HEK293 (cell line): ENCODE measurements around the gene LST1.
A peak's percentile ranks its signal among the peaks of the same experiment; 100 is the strongest.

Source experiments
- CTCF ChIA-PET: fragments of 350-600 bp; formaldehyde crosslinking; extraction: SDS; loops from one replicate; lab custom pipeline; 2021; ENCODE audit warnings: antibody characterized with exemption; lab: Yijun Ruan, JAX
- POLR2A ChIA-PET: fragments of 300-600 bp; formaldehyde crosslinking; extraction: SDS; loops from one replicate; lab custom pipeline; 2020; ENCODE audit warnings: antibody characterized with exemption, inconsistent platforms; lab: Yijun Ruan, JAX
- H3K27ac ChIP-seq: fragments of 200-500 bp; sonication (Bioruptor generic); 2 replicates; pipeline ENCODE4 v1.5.1; 2014; ENCODE audit warnings: low read depth, low read length, control low read depth, inconsistent platforms; ENCODE audit errors: extremely low read depth
- H3K36me3 ChIP-seq, 2 experiments: fragments of 200-500 bp in 1 of 2; sonication (Bioruptor generic) in 1 of 2; 1 replicate in 1 of 2; 2 replicates in 1 of 2; pipeline ENCODE4 v1.5.1; 2014 to 2017; ENCODE audit warnings: inconsistent platforms in 2 of 2, low read length in 2 of 2; ENCODE audit not compliant: control insufficient read depth in 2 of 2, insufficient read depth in 1 of 2
- H3K4me1 ChIP-seq: fragments of 200-500 bp; sonication (Bioruptor generic); 2 replicates; pipeline ENCODE4 v1.5.1; 2014; ENCODE audit warnings: mild to moderate bottlenecking, low read length, inconsistent platforms; ENCODE audit not compliant: control insufficient read depth, insufficient read depth
- H3K4me3 ChIP-seq: 2 replicates; pipeline ENCODE4 v1.5.1; 2011; ENCODE audit warnings: low read depth, mild to moderate bottlenecking, control low read depth, low read length, moderate library complexity
- H3K9me3 ChIP-seq: fragments of 200-500 bp; sonication (Bioruptor generic); 2 replicates; pipeline ENCODE4 v1.5.1; 2014; ENCODE audit warnings: low read depth, low read length, inconsistent platforms; ENCODE audit not compliant: control insufficient read depth, insufficient read depth
- EGR2 ChIP-seq: fragments of 450-650 bp; formaldehyde crosslinking; IDR thresholded peaks from 2 replicates; pipeline ENCODE4 v1.5.1; 2016; ENCODE audit warnings: low read depth, missing biosample characterization, missing genetic modification characterization
- GFI1B ChIP-seq: fragments of 450-650 bp; formaldehyde crosslinking; IDR thresholded peaks from 2 replicates; pipeline ENCODE4 v1.5.1; 2016; ENCODE audit warnings: missing biosample characterization, missing genetic modification characterization
- KLF1 ChIP-seq: fragments of 450-650 bp; formaldehyde crosslinking; IDR thresholded peaks from 2 replicates; pipeline ENCODE4 v1.5.1; 2016; ENCODE audit warnings: missing biosample characterization, missing genetic modification characterization
- KLF10 ChIP-seq: fragments of 450-650 bp; IDR thresholded peaks from 2 replicates; pipeline ENCODE4 v1.5.1; 2018; ENCODE audit warnings: missing biosample characterization, mild to moderate bottlenecking, missing genetic modification characterization
- SCRT1 ChIP-seq: fragments of 450-650 bp; formaldehyde crosslinking; IDR thresholded peaks from 2 replicates; pipeline ENCODE4 v1.5.1; 2016; ENCODE audit warnings: missing biosample characterization, missing genetic modification characterization, borderline replicate concordance
- SCRT2 ChIP-seq: fragments of 450-650 bp; formaldehyde crosslinking; IDR thresholded peaks from 2 replicates; pipeline ENCODE4 v1.5.1; 2016; ENCODE audit warnings: missing biosample characterization, missing genetic modification characterization
- ZBTB48 ChIP-seq: fragments of 450-650 bp; formaldehyde crosslinking; IDR thresholded peaks from 2 replicates; pipeline ENCODE4 v1.5.1; 2016; ENCODE audit warnings: missing biosample characterization, missing genetic modification characterization
- ZNF169 ChIP-seq: fragments of 450-650 bp; formaldehyde crosslinking; IDR thresholded peaks from 2 replicates; pipeline ENCODE4 v1.5.1; 2016; ENCODE audit warnings: missing biosample characterization, missing genetic modification characterization
- ZNF175 ChIP-seq: fragments of 450-650 bp; formaldehyde crosslinking; IDR thresholded peaks from 2 replicates; pipeline ENCODE4 v1.5.1; 2016; ENCODE audit warnings: missing biosample characterization, missing genetic modification characterization
- ZNF544 ChIP-seq: fragments of 450-650 bp; formaldehyde crosslinking; IDR thresholded peaks from 2 replicates; pipeline ENCODE4 v1.5.0; 2017; ENCODE audit warnings: missing biosample characterization, missing genetic modification characterization
- ZNF549 ChIP-seq: fragments of 450-650 bp; IDR thresholded peaks from 2 replicates; pipeline ENCODE4 v1.5.1; 2018; ENCODE audit warnings: missing biosample characterization, missing genetic modification characterization, mild to moderate bottlenecking, inconsistent platforms, moderate library complexity
- ZNF624 ChIP-seq: fragments of 450-650 bp; formaldehyde crosslinking; IDR thresholded peaks from 2 replicates; pipeline ENCODE4 v1.5.1; 2017; ENCODE audit warnings: missing biosample characterization, missing genetic modification characterization
- ZNF664 ChIP-seq: fragments of 450-650 bp; formaldehyde crosslinking; IDR thresholded peaks from 2 replicates; pipeline ENCODE4 v1.5.1; 2016; ENCODE audit warnings: missing biosample characterization, missing genetic modification characterization
- ZNF747 ChIP-seq: fragments of 450-650 bp; formaldehyde crosslinking; IDR thresholded peaks from 2 replicates; pipeline ENCODE4 v1.5.1; 2016; ENCODE audit warnings: missing biosample characterization, missing genetic modification characterization
- ZNF792 ChIP-seq: fragments of 450-650 bp; formaldehyde crosslinking; IDR thresholded peaks from 2 replicates; pipeline ENCODE4 v1.5.1; 2016; ENCODE audit warnings: missing biosample characterization, missing genetic modification characterization
- ZNF830 ChIP-seq: fragments of 450-650 bp; IDR thresholded peaks from 2 replicates; pipeline ENCODE4 v1.5.0; 2018; ENCODE audit warnings: missing biosample characterization, missing genetic modification characterization, low read depth, mild to moderate bottlenecking, moderate library complexity
- ZNF837 ChIP-seq: fragments of 450-650 bp; formaldehyde crosslinking; IDR thresholded peaks from 2 replicates; pipeline ENCODE4 v1.5.1; 2016; ENCODE audit warnings: missing biosample characterization, missing genetic modification characterization
- TF ChIP-seq, protein P1 (sequence below): fragments of 450-650 bp; formaldehyde crosslinking; IDR thresholded peaks from 2 replicates; pipeline ENCODE4 v1.5.1; 2017; ENCODE audit warnings: missing biosample characterization, missing genetic modification characterization
- TF ChIP-seq, protein P2 (sequence below): fragments of 450-650 bp; formaldehyde crosslinking; IDR thresholded peaks from 2 replicates; pipeline ENCODE4 v1.5.1; 2017; ENCODE audit warnings: missing biosample characterization, missing genetic modification characterization
- TF ChIP-seq, protein P3 (sequence below): fragments of 450-650 bp; formaldehyde crosslinking; IDR thresholded peaks from 2 replicates; pipeline ENCODE4 v1.5.1; 2016; ENCODE audit warnings: missing biosample characterization, missing genetic modification characterization

LST1 gene

DNA sequence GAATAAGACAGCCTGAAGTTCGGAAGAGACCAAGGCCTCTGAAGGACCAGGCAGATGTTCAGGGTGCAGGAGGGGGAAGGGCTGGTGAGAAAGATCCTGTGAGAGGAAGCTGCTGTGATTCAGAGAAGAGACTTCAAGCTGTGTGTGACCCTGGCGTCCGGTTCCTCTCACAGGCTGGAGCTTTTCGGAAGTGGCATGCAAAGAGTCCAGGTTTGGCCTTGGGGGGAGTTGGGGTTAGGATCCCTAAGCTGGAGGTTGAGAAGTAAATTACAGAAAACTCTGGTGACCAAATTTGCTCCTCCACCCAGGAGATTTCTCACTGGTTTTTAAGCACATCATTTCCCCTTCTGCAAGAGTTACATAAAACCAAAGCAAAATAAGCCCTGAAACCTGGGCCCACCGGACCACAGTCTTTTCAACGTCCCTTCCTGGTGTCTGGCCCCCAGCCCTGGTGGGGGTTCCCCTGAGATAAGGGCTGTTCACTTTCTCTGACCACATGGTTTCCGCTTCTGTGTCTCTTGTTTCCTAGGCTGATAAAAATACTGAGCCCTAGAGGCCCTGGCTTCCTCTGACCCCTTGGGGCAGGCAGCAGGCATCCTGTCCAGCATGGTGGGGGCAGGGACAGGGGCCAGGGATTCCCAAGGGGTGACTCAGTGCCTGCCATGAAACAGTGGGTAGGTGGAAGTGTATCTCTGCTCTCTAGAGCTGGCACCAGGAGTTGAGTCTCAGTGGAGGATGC is 25.9 kb upstream of the LST1 start:
- H3K36me3 ChIP-seq, result peaks cover 5 to 52% of the 10 kb centered on the region in 2 experiments; a peak in 2 of 3 replicates
- POLR2A ChIA-PET, result interaction anchor here (1.0 to 1.3 kb wide), 2 partner anchors 18 to 19 kb away, joined by 3 read pairs; partner anchors contain the start of gene DDX39B
- H3K4me3 ChIP-seq, result no peak overlapping the region
- no peaks in the 10 kb centered on the region for H3K4me1 ChIP-seq
- TF ChIP-seq ZNF664 (tag by site-specific recombination), result no peak
- TF ChIP-seq ZBTB48 (tag by site-specific recombination), result peak; percentile 19; the same call in 1 of the 2 replicates
- CTCF ChIA-PET, result interaction anchor here (1.0 to 4.1 kb wide), 7 partner anchors 13 to 38 kb away, joined by 3 to 29 read pairs (median 4); partner anchors contain the start of genes ATP6V1G2 and LST1
- no peaks in the 10 kb centered on the region for H3K9me3 ChIP-seq
- no peak overlapping the region for H3K27ac ChIP-seq

DNA sequence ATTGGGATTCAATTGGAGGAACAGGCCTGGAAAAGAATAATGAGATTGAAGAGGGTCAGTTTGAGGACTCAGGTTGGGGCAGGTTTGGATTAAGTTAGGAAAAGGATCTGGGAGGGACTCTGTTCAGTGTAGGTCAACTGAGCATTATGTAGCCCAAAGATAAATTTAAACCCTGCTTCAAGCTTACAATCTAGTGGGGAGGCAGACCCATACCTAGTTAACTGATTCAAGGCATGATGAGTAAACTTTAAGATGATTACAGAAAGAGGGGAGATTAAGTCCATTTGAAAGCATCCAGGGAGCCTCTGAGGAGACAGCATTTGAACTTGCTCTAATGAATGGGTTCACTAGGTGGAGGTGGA is 25.4 kb upstream of the LST1 start:
- no peak overlapping the region for H3K4me3 ChIP-seq
- CTCF ChIA-PET, result interaction anchor here (1.0 to 4.1 kb wide), 4 partner anchors 13 to 37 kb away, joined by 3 to 29 read pairs (median 6); partner anchors contain the start of gene ATP6V1G2
- POLR2A ChIA-PET, result interaction anchor here (1.0 to 1.3 kb wide), 2 partner anchors 18 to 19 kb away, joined by 3 read pairs; partner anchors contain the start of gene DDX39B

DNA sequence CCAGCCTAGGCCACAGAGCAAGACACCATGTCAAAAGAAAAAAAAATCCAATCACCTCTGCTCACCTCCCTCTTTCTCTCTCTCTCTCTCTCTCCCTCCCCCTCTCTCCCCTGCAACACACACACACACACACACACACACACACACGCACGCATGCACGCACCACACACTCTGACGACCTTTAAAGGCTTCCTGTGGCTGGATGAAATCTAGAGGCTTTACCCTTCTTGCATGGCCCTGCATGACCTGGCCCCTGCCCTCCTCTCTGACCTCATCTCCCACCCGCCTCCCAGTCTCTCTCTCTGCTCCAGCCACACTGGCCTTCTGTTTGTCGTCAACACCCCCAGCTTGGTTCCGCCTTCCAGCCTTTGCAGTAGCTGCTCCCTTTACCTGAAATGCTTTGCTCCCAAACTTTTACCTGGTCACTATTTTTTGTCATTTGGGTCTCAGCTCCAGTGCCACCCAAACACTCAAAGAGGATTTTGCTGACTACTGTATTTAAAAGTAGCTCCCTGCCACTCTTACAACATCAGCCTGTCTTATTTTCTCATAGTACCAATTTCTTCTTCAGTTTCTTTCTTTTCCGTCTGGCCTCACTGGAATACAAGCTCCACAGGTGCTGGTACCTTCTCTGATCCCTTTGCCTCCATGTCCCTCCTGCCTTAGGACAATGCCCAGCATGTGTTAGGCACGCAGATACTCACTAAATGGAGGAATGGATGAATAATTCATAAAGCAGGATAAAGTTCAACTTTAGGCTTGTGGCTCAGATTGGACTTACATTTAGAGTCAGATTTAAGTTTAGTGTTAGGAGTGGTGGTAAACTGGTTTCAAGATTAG is 18.3 kb upstream of the LST1 start:
- Histone ChIP-seq H3K4me3 (no peak overlapping the region), H3K4me1 (no peaks in the 10 kb centered on the region), H3K9me3 (no peaks in the 10 kb centered on the region), H3K36me3 (no peaks in the 10 kb centered on the region), H3K27ac (no peak overlapping the region)
- POLR2A ChIA-PET, result interaction anchor here (0.6 kb wide), 1 partner anchor 436 kb away, joined by 3 read pairs; no protein-coding TSS in a partner anchor
- CTCF ChIA-PET, result interaction anchor here (0.9 to 6.5 kb wide), 7 partner anchors 13 to 385 kb away, joined by 3 to 71 read pairs (median 4); partner anchors contain the start of genes ATP6V1G2 and LTB
- TF ChIP-seq KLF10 (tag by site-specific recombination) (no peak), KLF1 (no peak), ZNF624 (no peak), ZNF549 (no peak), ZNF169 (tag by site-specific recombination) (no peak), ZNF792 (tag by site-specific recombination) (no peak), SCRT2 (tag by site-specific recombination) (peak; percentile 31; the same call in 1 of the 2 replicates), GFI1B (no peak), ZNF747 (no peak), ZNF544 (tag by site-specific recombination) (no peak), ZNF830 (tag by site-specific recombination) (no peak), ZNF175 (tag by site-specific recombination) (no peak), EGR2 (peak; percentile 74)
- TF ChIP-seq, protein P1, sequence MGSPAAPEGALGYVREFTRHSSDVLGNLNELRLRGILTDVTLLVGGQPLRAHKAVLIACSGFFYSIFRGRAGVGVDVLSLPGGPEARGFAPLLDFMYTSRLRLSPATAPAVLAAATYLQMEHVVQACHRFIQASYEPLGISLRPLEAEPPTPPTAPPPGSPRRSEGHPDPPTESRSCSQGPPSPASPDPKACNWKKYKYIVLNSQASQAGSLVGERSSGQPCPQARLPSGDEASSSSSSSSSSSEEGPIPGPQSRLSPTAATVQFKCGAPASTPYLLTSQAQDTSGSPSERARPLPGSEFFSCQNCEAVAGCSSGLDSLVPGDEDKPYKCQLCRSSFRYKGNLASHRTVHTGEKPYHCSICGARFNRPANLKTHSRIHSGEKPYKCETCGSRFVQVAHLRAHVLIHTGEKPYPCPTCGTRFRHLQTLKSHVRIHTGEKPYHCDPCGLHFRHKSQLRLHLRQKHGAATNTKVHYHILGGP (tag by site-specific recombination), result no peak
- TF ChIP-seq, protein P2, sequence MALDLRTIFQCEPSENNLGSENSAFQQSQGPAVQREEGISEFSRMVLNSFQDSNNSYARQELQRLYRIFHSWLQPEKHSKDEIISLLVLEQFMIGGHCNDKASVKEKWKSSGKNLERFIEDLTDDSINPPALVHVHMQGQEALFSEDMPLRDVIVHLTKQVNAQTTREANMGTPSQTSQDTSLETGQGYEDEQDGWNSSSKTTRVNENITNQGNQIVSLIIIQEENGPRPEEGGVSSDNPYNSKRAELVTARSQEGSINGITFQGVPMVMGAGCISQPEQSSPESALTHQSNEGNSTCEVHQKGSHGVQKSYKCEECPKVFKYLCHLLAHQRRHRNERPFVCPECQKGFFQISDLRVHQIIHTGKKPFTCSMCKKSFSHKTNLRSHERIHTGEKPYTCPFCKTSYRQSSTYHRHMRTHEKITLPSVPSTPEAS (tag by site-specific recombination), result peak; percentile 91
- TF ChIP-seq, protein P3, sequence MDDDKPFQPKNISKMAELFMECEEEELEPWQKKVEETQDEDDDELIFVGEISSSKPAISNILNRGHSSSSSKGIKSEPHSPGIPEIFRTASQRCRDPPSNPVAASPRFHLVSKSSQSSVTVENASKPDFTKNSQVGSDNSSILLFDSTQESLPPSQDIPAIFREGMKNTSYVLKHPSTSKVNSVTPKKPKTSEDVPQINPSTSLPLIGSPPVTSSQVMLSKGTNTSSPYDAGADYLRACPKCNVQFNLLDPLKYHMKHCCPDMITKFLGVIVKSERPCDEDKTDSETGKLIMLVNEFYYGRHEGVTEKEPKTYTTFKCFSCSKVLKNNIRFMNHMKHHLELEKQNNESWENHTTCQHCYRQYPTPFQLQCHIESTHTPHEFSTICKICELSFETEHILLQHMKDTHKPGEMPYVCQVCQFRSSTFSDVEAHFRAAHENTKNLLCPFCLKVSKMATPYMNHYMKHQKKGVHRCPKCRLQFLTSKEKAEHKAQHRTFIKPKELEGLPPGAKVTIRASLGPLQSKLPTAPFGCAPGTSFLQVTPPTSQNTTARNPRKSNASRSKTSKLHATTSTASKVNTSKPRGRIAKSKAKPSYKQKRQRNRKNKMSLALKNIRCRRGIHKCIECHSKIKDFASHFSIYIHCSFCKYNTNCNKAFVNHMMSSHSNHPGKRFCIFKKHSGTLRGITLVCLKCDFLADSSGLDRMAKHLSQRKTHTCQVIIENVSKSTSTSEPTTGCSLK (tag by site-specific recombination), result no peak

More for the DNA sequence above, 25.4 kb upstream of the LST1 start:
- no peaks in the 10 kb centered on the region for H3K4me1 ChIP-seq
- peaks cover 0 to 52% of the 10 kb centered on the region in 2 experiments; a peak in 2 of 3 replicates for H3K36me3 ChIP-seq
- no peak overlapping the region for H3K27ac ChIP-seq
- no peak for TF ChIP-seq ZNF169 (tag by site-specific recombination)
- no peak for TF ChIP-seq SCRT1 (tag by site-specific recombination)
- no peak for TF ChIP-seq ZNF837 (tag by site-specific recombination)
- TF ChIP-seq, protein P1 (tag by site-specific recombination), result no peak
- H3K9me3 ChIP-seq, result no peaks in the 10 kb centered on the region
